Small intestine (tissue), 7 donors: ENCODE measurements around the gene PDE4D. TPM values are rescaled to one million over a fixed set of nuclear protein-coding genes. Genes with fewer than 3 reads are reported as not detected.
A peak's percentile ranks its signal among the peaks of the same experiment; 100 is the strongest.

Experiments
- DNase-seq, 2 donors: peaks; one replicate each; pipeline versions ENCODE4 v3.0.0 to v3.0.0-alpha.2; 2013
- FAIRE-seq: peaks from 2 replicates; lab custom pipeline; 2012; peaks lifted over from hg19 to GRCh38; lab: Jason Lieb, UNC
- H3K27ac ChIP-seq, 3 donors: one replicate each; pipeline ENCODE4 v1.5.1; 2013; ENCODE audit warnings: low read length in 2 of 3, mild to moderate bottlenecking in 2 of 3, control low read depth in 1 of 3, inconsistent platforms in 1 of 3, low read depth in 1 of 3, moderate library complexity in 1 of 3
- H3K27me3 ChIP-seq, 3 donors: one replicate each; pipeline ENCODE4 v1.6.1; 2013; ENCODE audit warnings: low read length in 3 of 3, inconsistent platforms in 1 of 3; ENCODE audit not compliant: control insufficient read depth in 3 of 3, insufficient read depth in 3 of 3
- H3K36me3 ChIP-seq, 3 donors: one replicate each; pipeline ENCODE4 v1.6.1; 2013; ENCODE audit warnings: low read length in 3 of 3, inconsistent platforms in 1 of 3, low read depth in 1 of 3, mild to moderate bottlenecking in 1 of 3, moderate library complexity in 1 of 3; ENCODE audit not compliant: control insufficient read depth in 3 of 3, insufficient read depth in 2 of 3
- H3K4me1 ChIP-seq, 3 donors: one replicate each; pipeline ENCODE4 v1.6.1; 2013; ENCODE audit warnings: low read length in 2 of 3, inconsistent platforms in 1 of 3, low read depth in 1 of 3, mild to moderate bottlenecking in 1 of 3, moderate library complexity in 1 of 3; ENCODE audit not compliant: control insufficient read depth in 3 of 3, insufficient read depth in 2 of 3
- H3K4me3 ChIP-seq, 3 donors: one replicate each; pipeline ENCODE4 v1.5.1; 2013; ENCODE audit warnings: low read length in 3 of 3, control low read depth in 1 of 3, inconsistent platforms in 1 of 3, low read depth in 1 of 3, mild to moderate bottlenecking in 1 of 3, moderate library complexity in 1 of 3
- H3K9me3 ChIP-seq, 2 donors: one replicate each; pipeline ENCODE4 v1.6.1; 2013; ENCODE audit warnings: low read depth in 1 of 2, low read length in 1 of 2; ENCODE audit not compliant: control insufficient read depth in 2 of 2, insufficient read depth in 1 of 2
- WGBS, 3 donors: extraction: QIAGEN DNeasy Blood & Tissue Kit; methylation state at CpG; one replicate each; pipeline ENCODE4 v1.1.7; 2013; 5-methylcytosine and 5-hydroxymethylcytosine counted together
- polyA plus RNA-seq, 4 donors: library from polyadenylated mRNA; stranded (reverse) in 3 of 4; unstranded in 1 of 4; fragments of 200-250 nt in 3 of 4; fragments of 120-200 nt in 1 of 4; gene quantifications; one replicate each; pipeline versions ENCODE4 v1.2.1 to v1.2.3, GENCODE V29; 2013
- donor health status: healthy with polysubstance abuse.
- donor health status: control.
- donor health status: control.
- donor health status: Bipolar disorder and iron deficiency.
- donor health status: healthy.

Gene PDE4D
- polyA plus RNA-seq, 4 donors, result 2.9 to 16.2 (median 5.3) TPM

- DNase-seq (no peak), FAIRE-seq (no peak)
- Histone ChIP-seq H3K27ac (peak overlapping the region in 1 of 3 donors; percentile 20), H3K4me1 (peaks cover 0 to 15% (median 0%) of the 10 kb centered on the region in 3 donors), H3K9me3 (no peaks in the 10 kb centered on the region), H3K27me3 (no peaks in the 10 kb centered on the region), H3K4me3 (no peak overlapping the region), H3K36me3 (no peaks in the 10 kb centered on the region)
- 86 to 91% (median 91%) methylated on average over 4 of the region's 4 CpGs for WGBS, 3 donors
Measured at GRCh38 chr5:59554501-59554900, 339.0 kb downstream of the PDE4D start.

DNA sequence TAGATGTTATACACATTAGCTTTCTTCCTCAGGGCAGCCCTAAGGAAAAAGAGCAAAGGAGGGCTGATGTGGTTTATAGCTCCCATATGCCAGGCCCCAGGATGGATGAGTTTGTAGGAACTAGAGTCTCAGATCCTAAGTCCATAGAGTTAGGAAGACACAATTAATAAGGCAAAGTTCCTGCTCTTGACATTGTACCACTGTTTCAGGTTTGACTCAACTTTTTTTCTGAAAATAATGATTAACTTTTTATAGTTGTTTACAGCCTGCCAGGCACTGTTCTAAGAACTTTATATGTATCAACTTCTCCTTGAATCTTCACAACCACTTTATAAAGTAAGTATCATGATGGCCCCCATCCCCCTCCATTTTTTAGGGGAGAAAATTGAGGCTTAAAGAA, 339.5 kb downstream of the PDE4D start:
- DNase-seq, result peak; percentile 26 to 61
- no peak for FAIRE-seq
- Histone ChIP-seq H3K4me3 (no peak overlapping the region), H3K27me3 (no peaks in the 10 kb centered on the region), H3K4me1 (peaks cover 0 to 15% (median 0%) of the 10 kb centered on the region in 3 donors), H3K9me3 (no peaks in the 10 kb centered on the region), H3K36me3 (no peaks in the 10 kb centered on the region), H3K27ac (peak overlapping the region in 1 of 3 donors; percentile 20)

- Histone ChIP-seq H3K9me3 (no peaks in the 10 kb centered on the region), H3K4me3 (no peak overlapping the region), H3K27ac (no peak overlapping the region), H3K4me1 (peaks cover 0 to 11% (median 3%) of the 10 kb centered on the region in 3 donors), H3K27me3 (no peaks in the 10 kb centered on the region), H3K36me3 (no peaks in the 10 kb centered on the region)
- 34 to 75% (median 56%) methylated on average over 4 of the region's 4 CpGs for WGBS, 3 donors
- FAIRE-seq (no peak), DNase-seq (no peak)
Measured at GRCh38 chr5:59548807-59549357, 344.6 kb downstream of the PDE4D start.

- 72 to 83% (median 73%) methylated on average over 3 of the region's 3 CpGs for WGBS, 3 donors
- Histone ChIP-seq H3K27me3 (no peaks in the 10 kb centered on the region), H3K4me3 (no peak overlapping the region), H3K36me3 (no peaks in the 10 kb centered on the region), H3K9me3 (no peaks in the 10 kb centered on the region), H3K27ac (no peak overlapping the region), H3K4me1 (peaks cover 0 to 14% (median 4%) of the 10 kb centered on the region in 3 donors)
- FAIRE-seq (no peak), DNase-seq (no peak)
Measured at GRCh38 chr5:59547731-59548130, 345.8 kb downstream of the PDE4D start.

DNA sequence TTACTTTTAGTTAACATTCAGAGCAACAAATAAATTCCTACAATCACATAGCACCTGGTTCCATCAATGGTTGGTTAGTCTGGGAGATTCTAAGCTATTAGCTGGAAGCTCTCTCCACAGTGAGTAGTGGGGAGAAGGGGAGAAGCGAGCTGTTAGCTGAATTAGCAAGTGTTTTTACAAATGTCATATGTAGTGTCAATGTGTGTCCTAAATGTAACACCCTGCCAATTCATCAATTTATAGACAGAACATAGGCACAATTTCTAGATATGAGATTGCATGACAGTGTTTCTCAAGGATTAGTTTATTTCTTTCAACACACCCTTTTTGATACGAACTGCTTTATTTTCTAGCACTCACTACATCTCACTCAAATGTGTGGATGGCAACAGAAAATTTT, 349.0 kb downstream of the PDE4D start:
- Histone ChIP-seq H3K27ac (no peak overlapping the region), H3K27me3 (no peaks in the 10 kb centered on the region), H3K36me3 (no peaks in the 10 kb centered on the region), H3K4me1 (peaks cover 0 to 17% (median 4%) of the 10 kb centered on the region in 3 donors), H3K9me3 (no peaks in the 10 kb centered on the region), H3K4me3 (no peak overlapping the region)
- FAIRE-seq, result no peak
- DNase-seq, result no peak
- 77 to 92% (median 89%) methylated on average over 2 of the region's 2 CpGs for WGBS, 3 donors

GRCh38 chr5:59543821-59544442, 349.6 kb downstream of the PDE4D start:
- H3K9me3 ChIP-seq, result no peaks in the 10 kb centered on the region
- FAIRE-seq (no peak), DNase-seq (peak in 1 of 2 donors; percentile 25)
- WGBS, 3 donors, result 30 to 49% (median 34%) methylated on average over 2 of the region's 2 CpGs
- no peaks in the 10 kb centered on the region for H3K36me3 ChIP-seq
- H3K27ac ChIP-seq, result peak overlapping the region in 1 of 3 donors; percentile 40
- H3K4me1 ChIP-seq, result peaks cover 0 to 17% (median 4%) of the 10 kb centered on the region in 3 donors
- no peak overlapping the region for H3K4me3 ChIP-seq
- no peaks in the 10 kb centered on the region for H3K27me3 ChIP-seq

DNA sequence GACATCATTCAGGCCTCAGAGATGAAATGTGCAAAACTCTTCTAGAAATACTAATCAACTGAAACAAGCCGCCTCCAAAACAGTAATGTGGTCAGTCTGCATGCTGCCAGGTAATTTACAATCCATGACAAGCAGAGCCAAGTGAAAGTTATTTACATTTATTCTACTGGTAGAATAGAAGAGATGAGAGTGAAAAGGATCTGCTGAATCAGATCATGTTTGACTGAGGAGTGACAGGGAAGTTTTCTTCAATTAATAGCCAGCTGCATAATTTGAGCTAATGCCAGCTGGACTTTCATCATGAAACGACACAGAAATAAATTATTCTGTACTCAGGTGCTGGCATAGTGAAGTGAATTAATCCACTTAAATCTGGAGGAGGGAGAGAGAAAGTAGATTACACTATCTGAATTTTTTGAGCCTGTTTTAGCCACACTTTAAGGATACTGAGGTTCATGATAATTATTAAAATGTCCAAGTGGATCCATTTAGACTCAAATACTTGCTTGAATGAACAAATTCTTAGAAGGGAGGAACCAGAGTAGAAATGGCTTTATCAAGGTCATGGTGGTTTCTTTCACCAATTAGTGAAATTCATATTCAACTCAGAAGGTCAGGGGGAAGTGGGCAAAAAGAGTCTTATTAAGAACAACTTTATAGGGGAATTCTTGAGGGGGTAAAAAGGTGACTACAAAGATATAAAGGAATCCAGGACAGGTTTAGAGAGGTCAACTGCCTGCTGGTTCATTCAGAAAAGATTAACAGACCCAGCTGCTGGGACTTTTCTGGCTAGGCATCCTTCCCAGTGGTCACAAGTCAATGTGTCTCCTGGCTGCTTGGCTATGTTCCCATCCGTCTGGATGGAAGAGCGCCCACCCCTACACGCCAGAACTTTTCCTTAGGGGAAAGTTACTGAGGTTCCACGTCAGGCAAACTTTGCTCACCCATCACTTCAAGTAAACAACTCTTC, 350.4 kb downstream of the PDE4D start:
- peak in 1 of 2 donors; percentile 76 for DNase-seq
- Histone ChIP-seq H3K36me3 (no peaks in the 10 kb centered on the region), H3K4me3 (no peak overlapping the region), H3K4me1 (peaks cover 0 to 17% (median 4%) of the 10 kb centered on the region in 3 donors), H3K27me3 (no peaks in the 10 kb centered on the region), H3K27ac (no peak overlapping the region), H3K9me3 (no peaks in the 10 kb centered on the region)
- no peak for FAIRE-seq
- WGBS, 3 donors, result 33 to 41% (median 38%) methylated on average over 6 of the region's 6 CpGs

- no peak for DNase-seq
- FAIRE-seq, result no peak
- Histone ChIP-seq H3K27me3 (no peaks in the 10 kb centered on the region), H3K4me3 (no peak overlapping the region), H3K27ac (no peak overlapping the region), H3K36me3 (no peaks in the 10 kb centered on the region), H3K4me1 (peaks cover 0 to 17% (median 4%) of the 10 kb centered on the region in 3 donors), H3K9me3 (no peaks in the 10 kb centered on the region)
Measured at GRCh38 chr5:59542306-59542705, 351.2 kb downstream of the PDE4D start.
